Measurements from ENCODE around the gene DNTT. TPM values are rescaled to one million over a fixed set of nuclear protein-coding genes. Genes with fewer than 3 reads are reported as not detected.
A peak's percentile ranks its signal among the peaks of the same experiment; 100 is the strongest.

The DNTT gene
- polyA plus RNA-seq, 1 donor (not counting 4 experiments of a cell fraction or from before 2014, with no cell fraction given): not detected

DNA sequence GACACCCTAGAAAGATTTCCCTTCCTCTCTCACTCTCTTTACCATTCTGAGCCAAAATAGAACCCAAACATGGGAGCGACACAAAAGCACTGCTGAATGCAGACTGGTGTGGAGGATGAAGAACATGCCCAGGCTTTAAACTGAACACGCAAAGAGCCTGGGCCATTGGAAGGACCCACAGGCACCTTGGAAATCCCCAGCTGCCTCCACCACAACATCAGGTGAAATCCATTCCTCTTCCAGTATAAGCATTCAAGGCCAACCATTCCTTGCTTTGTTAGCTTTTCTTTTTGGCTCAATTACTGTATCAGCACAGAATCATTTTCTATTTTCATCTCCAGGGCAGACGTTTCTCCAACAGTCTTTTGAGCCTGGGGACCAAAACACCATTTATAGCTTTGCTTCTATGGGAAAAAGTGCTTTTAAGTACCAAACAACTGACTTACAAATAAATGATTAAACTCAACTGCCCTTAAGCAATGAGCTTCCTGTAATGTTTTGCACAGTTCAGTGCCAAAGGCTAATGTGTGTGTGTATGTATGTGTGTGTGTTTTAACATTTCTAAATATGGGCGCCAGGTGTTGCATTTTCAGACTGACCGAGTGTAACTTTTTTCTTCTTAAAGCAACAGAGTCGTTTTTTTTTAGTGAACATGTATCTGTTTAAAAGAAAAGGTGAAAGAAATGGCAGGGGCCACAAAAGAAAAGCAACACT is 16.7 kb upstream of the DNTT start:
- no peaks in the 10 kb centered on the region for H3K9me3 ChIP-seq (ENCODE audit: control insufficient read depth, low read depth, low read length)
- H2AFZ ChIP-seq (ENCODE audit: control insufficient read depth, low read length): peak overlapping the region; percentile 55
- H3K79me2 ChIP-seq (ENCODE audit: control insufficient read depth, insufficient read depth, low read length): no peaks in the 10 kb centered on the region
- TF ChIP-seq EZH2 (IDR thresholded peaks at IDR 0.05; ENCODE audit: low read length): no peak
- no peak for TF ChIP-seq CTCF (optimal IDR thresholded peaks at IDR 0.05 in 1 of 3, IDR thresholded peaks at IDR 0.05 in 1 of 3, conservative IDR thresholded peaks at IDR 0.05 in 1 of 3; ENCODE audit: extremely low read depth in 1 of 3, insufficient read depth in 2 of 3, low read length in 3 of 3)
- H3K4me2 ChIP-seq (ENCODE audit: control insufficient read depth, extremely low read depth, insufficient read depth, low read depth, low read length): peak overlapping the region; percentile 43
- H3K36me3 ChIP-seq (ENCODE audit: control insufficient read depth in 2 of 2, extremely low read depth in 1 of 2, insufficient read depth in 2 of 2, low read length in 2 of 2): no peaks in the 10 kb centered on the region
- dilution Hi-C loops (cut with MboI; ENCODE audit: extremely low pct_ligation_motif_present, low sequenced_read_pairs): no loop called here
- H3K27ac ChIP-seq (ENCODE audit: control insufficient read depth, insufficient read depth, low read length): no peak overlapping the region
- H3K9ac ChIP-seq (ENCODE audit: control insufficient read depth, extremely low read depth, insufficient read depth, low read length): no peak overlapping the region
- peaks cover 6% of the 10 kb centered on the region for H3K4me1 ChIP-seq (ENCODE audit: control insufficient read depth, extremely low read depth, insufficient read depth, low read length)
- no peaks in the 10 kb centered on the region for H4K20me1 ChIP-seq (ENCODE audit: control insufficient read depth, extremely low read depth, insufficient read depth, low read length)
- no peak for DNase-seq (ENCODE audit: low read depth, low spot score)
- FAIRE-seq: peak; percentile 58
- H3K4me3 ChIP-seq (ENCODE audit: control insufficient read depth in 2 of 3, extremely low read depth in 1 of 3, insufficient read depth in 2 of 3, low read depth in 1 of 3, low read length in 3 of 3): no peak overlapping the region
- no peaks in the 10 kb centered on the region for H3K9me1 ChIP-seq (ENCODE audit: control insufficient read depth, extremely low read depth, insufficient read depth, low read length)
- no peaks in the 10 kb centered on the region for H3K27me3 ChIP-seq (ENCODE audit: control insufficient read depth, extremely low read depth, insufficient read depth, low read length)

DNA sequence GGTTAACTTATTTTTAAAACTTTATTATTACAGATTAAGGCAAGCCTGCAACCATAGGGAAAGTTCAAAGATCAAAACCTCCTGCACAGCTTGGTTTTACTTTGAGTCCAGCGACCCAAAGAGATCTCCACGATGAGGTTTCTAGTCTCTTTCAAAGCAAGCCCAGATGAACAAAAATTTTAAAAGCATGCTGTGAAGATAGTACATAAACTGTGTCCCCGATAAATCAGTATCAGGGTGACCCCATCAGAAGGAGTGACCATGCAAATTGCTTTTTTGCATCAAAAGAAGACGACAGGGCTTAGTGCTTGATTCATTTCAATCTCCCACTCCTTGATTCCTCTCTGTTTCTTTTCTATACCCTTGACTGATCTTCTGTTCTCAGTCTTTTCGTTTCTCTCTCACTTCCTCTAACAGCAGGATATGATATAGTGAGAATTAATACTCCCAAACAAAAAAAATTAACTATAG is 16.0 kb upstream of the DNTT start:
- H4K20me1 ChIP-seq (ENCODE audit: control insufficient read depth, extremely low read depth, insufficient read depth, low read length): no peaks in the 10 kb centered on the region
- H3K4me2 ChIP-seq (ENCODE audit: control insufficient read depth, extremely low read depth, insufficient read depth, low read depth, low read length): no peak overlapping the region
- H3K9me1 ChIP-seq (ENCODE audit: control insufficient read depth, extremely low read depth, insufficient read depth, low read length): no peaks in the 10 kb centered on the region
- FAIRE-seq (no peak), DNase-seq (ENCODE audit: low read depth, low spot score) (no peak)
- no peak overlapping the region for H3K4me3 ChIP-seq (ENCODE audit: control insufficient read depth in 2 of 3, extremely low read depth in 1 of 3, insufficient read depth in 2 of 3, low read depth in 1 of 3, low read length in 3 of 3)
- dilution Hi-C loops (cut with MboI; ENCODE audit: extremely low pct_ligation_motif_present, low sequenced_read_pairs): no loop called here
- no peaks in the 10 kb centered on the region for H3K79me2 ChIP-seq (ENCODE audit: control insufficient read depth, insufficient read depth, low read length)
- H3K9ac ChIP-seq (ENCODE audit: control insufficient read depth, extremely low read depth, insufficient read depth, low read length): no peak overlapping the region
- no peak overlapping the region for H3K27ac ChIP-seq (ENCODE audit: control insufficient read depth, insufficient read depth, low read length)
- H3K4me1 ChIP-seq (ENCODE audit: control insufficient read depth, extremely low read depth, insufficient read depth, low read length): peaks cover 6% of the 10 kb centered on the region
- no peaks in the 10 kb centered on the region for H3K36me3 ChIP-seq (ENCODE audit: control insufficient read depth in 2 of 2, extremely low read depth in 1 of 2, insufficient read depth in 2 of 2, low read length in 2 of 2)
- H3K9me3 ChIP-seq (ENCODE audit: control insufficient read depth, low read depth, low read length): no peaks in the 10 kb centered on the region
- H3K27me3 ChIP-seq (ENCODE audit: control insufficient read depth, extremely low read depth, insufficient read depth, low read length): no peaks in the 10 kb centered on the region
- TF ChIP-seq CTCF (optimal IDR thresholded peaks at IDR 0.05 in 1 of 3, IDR thresholded peaks at IDR 0.05 in 1 of 3, conservative IDR thresholded peaks at IDR 0.05 in 1 of 3; ENCODE audit: extremely low read depth in 1 of 3, insufficient read depth in 2 of 3, low read length in 3 of 3) (no peak), EZH2 (IDR thresholded peaks at IDR 0.05; ENCODE audit: low read length) (no peak)
- no peak overlapping the region for H2AFZ ChIP-seq (ENCODE audit: control insufficient read depth, low read length)
